ENCODE measurements around the gene LRRC72. TPM values are rescaled to one million over a fixed set of nuclear protein-coding genes. Genes with fewer than 3 reads are reported as not detected.
"Not testable (repeated sequence)": the region's sequence is repeated elsewhere in the genome, so short reads cannot be mapped to it uniquely, and the experiment has no call there.

Gene LRRC72
- total RNA-seq, 1 experiment from 2014 or later: not detected

- Histone ChIP-seq H3K27ac (ENCODE audit: low read length) (no peak overlapping the region), H3K9me2 (replicated peaks; ENCODE audit: low read length) (no peaks in the 10 kb centered on the region), H3K4me2 (ENCODE audit: low read length) (no peak overlapping the region), H3K9ac (ENCODE audit: low read length) (no peak overlapping the region), H3K27me3 (ENCODE audit: low read length) (no peaks in the 10 kb centered on the region), H3K36me3 (ENCODE audit: low read depth, low read length) (no peaks in the 10 kb centered on the region), H4K20me1 (ENCODE audit: low read length) (no peaks in the 10 kb centered on the region), H3K9me3 (ENCODE audit: low read length) (no peaks in the 10 kb centered on the region), H2AFZ (ENCODE audit: low read length) (no peak overlapping the region), H3K79me2 (ENCODE audit: low read length) (no peaks in the 10 kb centered on the region), H3K4me1 (ENCODE audit: insufficient read depth, low read length) (no peaks in the 10 kb centered on the region), H3F3A (ENCODE audit: low read length, unreplicated experiment) (no peaks in the 10 kb centered on the region), H3K4me3 (ENCODE audit: low read length) (no peak overlapping the region)
- intact Hi-C loops (cut with micrococcal nuclease): no loop called here
- BruUV-seq (replicated peaks): no TSS peak
- ChIA-PET CTCF (no interaction called here), POLR2A (ENCODE audit: unreplicated experiment) (no interaction called here)
- DNase-seq: peak; percentile 39
- ATAC-seq: peak; percentile 74
- TF ChIP-seq EZH2phosphoT487 (IDR thresholded peaks at IDR 0.05; ENCODE audit: borderline replicate concordance, low read length): no peak
- TF ChIP-seq CTCF (conservative IDR thresholded peaks at IDR 0.05; ENCODE audit: low read depth, low read length): no peak
- TF ChIP-seq EZH2 (IDR thresholded peaks at IDR 0.05; ENCODE audit: low read length, unreplicated experiment): no peak
Observed at GRCh38 chr7:16504019-16504418, 22.6 kb upstream of the LRRC72 start.

DNA sequence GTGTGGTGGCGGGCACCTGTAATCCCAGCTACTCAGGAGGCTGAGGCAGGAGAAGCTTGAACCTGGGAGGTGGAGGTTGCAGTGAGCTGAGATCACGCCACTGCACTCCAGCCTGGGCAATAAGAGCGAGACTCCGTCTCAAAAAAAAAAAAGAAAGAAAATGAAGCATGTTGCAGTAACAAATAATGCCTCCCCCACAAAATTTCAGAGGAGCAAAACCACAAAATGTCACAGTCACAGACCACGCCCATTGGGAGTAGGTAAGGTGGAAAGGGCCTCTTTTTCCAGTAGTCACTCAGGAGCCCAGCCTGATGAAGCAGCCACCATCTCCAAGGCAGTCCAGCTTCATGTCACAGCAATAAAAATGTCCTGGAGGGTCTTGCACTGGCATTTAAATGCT, 20.2 kb upstream of the LRRC72 start:
- CTCF ChIA-PET; POLR2A ChIA-PET (ENCODE audit: unreplicated experiment); H3K9me2 ChIP-seq (replicated peaks; ENCODE audit: low read length); H3K79me2 ChIP-seq (ENCODE audit: low read length); H2AFZ ChIP-seq (ENCODE audit: low read length); H3K4me1 ChIP-seq (ENCODE audit: insufficient read depth, low read length); H3K4me2 ChIP-seq (ENCODE audit: low read length); intact Hi-C loops (cut with micrococcal nuclease); H3K9me3 ChIP-seq (ENCODE audit: low read length); DNase-seq; H3K36me3 ChIP-seq (ENCODE audit: low read depth, low read length); H4K20me1 ChIP-seq (ENCODE audit: low read length); H3K4me3 ChIP-seq (ENCODE audit: low read length); H3K9ac ChIP-seq (ENCODE audit: low read length); H3K27ac ChIP-seq (ENCODE audit: low read length); ATAC-seq; H3F3A ChIP-seq (ENCODE audit: low read length, unreplicated experiment); BruUV-seq (replicated peaks); H3K27me3 ChIP-seq (ENCODE audit: low read length): not testable (repeated sequence)

- Histone ChIP-seq H3K9ac (ENCODE audit: low read length) (no peak overlapping the region), H3K27me3 (ENCODE audit: low read length) (no peaks in the 10 kb centered on the region), H3F3A (ENCODE audit: low read length, unreplicated experiment) (no peaks in the 10 kb centered on the region), H2AFZ (ENCODE audit: low read length) (no peak overlapping the region), H3K4me3 (ENCODE audit: low read length) (no peak overlapping the region), H3K9me2 (replicated peaks; ENCODE audit: low read length) (no peaks in the 10 kb centered on the region), H3K4me1 (ENCODE audit: insufficient read depth, low read length) (no peaks in the 10 kb centered on the region), H3K9me3 (ENCODE audit: low read length) (no peaks in the 10 kb centered on the region), H3K36me3 (ENCODE audit: low read depth, low read length) (no peaks in the 10 kb centered on the region), H3K27ac (ENCODE audit: low read length) (no peak overlapping the region), H3K4me2 (ENCODE audit: low read length) (no peak overlapping the region), H3K79me2 (ENCODE audit: low read length) (no peaks in the 10 kb centered on the region), H4K20me1 (ENCODE audit: low read length) (no peaks in the 10 kb centered on the region)
- TF ChIP-seq CTCF (conservative IDR thresholded peaks at IDR 0.05; ENCODE audit: low read depth, low read length): no peak
- no peak for TF ChIP-seq EZH2phosphoT487 (IDR thresholded peaks at IDR 0.05; ENCODE audit: borderline replicate concordance, low read length)
- TF ChIP-seq EZH2 (IDR thresholded peaks at IDR 0.05; ENCODE audit: low read length, unreplicated experiment): no peak
- intact Hi-C loops (cut with micrococcal nuclease): no loop called here
- CTCF ChIA-PET: no interaction called here
- POLR2A ChIA-PET (ENCODE audit: unreplicated experiment): no interaction called here
- DNase-seq (no peak), ATAC-seq (no peak)
- BruUV-seq (replicated peaks): no TSS peak
Observed at GRCh38 chr7:16509829-16510228, 16.8 kb upstream of the LRRC72 start.

Measured in PC-3 (cell line).